Activated CD4-positive, alpha-beta T cell treated with anti-CD3 and anti-CD28 coated beads for 24 hours (primary cell): ENCODE measurements around the gene BMP7.

ENCODE experiments used
- DNase-seq, 2 donors: peaks; one replicate each; pipeline ENCODE4 v3.0.0-alpha.2; 2020; ENCODE audit warnings: low read depth in 2 of 2

The BMP7 gene

DNA sequence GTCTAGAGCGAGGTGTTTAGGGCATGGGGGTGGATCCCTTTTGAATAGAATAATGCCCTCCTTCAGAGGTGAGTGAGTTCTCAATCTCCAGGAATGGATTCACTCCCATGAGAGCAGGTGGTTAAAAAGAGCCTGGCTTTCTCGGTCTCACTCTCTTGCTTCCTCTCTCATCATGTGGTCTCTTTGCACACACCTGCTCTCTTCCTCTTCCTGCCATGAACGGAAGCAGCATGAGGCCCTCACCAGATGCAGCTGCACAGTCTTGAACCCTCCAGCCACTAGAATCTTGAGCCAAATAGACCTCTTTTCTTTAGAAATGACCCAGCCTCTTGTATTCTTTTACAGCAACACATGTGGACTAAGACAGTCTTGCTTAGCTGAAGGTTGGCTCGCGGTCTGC, 119.3 kb downstream of the BMP7 start:
- DNase-seq: no peak

DNA sequence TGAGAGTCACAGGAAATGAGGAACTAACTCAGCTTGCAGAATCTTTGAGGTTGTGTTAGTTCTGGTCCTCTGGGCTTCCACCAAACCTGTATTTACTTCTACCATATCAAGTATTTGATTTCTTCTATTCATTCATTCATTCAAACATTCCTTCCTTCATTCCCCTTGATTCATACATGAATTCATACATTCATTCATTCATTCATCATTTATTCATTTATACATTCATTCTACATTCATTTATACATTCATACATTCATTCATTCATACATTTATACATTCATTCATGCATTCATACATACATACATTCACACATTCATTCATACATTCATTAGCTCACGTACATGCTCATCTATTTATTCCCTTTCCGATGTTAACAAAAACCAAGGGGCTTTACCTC, 120.3 kb downstream of the BMP7 start:
- DNase-seq: no peak

DNA sequence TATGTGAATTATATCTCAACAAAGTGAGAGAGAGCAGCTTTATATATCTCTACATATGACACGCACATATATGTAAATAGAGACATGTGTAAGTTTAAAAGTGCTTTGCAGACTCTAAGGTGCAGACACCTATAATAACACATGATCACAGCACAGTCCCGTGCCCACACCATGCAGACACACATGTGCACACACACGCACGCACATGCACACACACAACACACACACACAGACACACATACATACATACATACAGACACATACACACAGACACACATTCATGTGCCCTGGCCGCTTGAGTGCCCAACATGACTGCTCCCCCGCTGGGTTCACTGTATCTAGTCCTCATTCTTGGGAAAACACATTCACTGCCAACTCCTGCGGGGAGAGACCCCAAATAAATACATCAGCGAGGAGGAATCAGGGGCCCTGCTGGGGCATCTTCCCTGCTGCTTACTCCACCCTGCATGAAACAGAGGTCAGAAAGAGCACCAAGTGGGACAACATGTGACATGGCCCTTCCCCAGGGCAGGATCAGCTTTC, 121.3 kb downstream of the BMP7 start:
- DNase-seq: no peak

DNA sequence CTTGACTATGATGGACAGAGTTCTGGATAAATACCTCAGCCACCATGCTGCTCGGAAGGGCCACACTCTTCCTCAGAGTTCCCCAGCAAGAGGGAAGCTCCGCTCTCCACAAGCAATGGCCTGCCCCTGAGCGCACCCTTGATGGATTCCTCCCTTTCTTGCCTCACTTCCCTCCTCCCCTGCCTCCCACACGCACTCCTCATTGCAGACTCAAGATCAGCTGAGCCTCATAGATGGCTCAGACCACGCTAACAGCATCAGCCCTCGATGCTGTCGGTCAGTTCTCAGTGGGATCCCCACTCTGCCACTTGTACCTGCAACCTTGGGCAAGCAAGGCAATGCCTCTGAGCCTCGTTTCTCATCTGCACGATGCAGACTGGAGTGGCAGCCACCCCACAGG, 123.3 kb downstream of the BMP7 start:
- DNase-seq: no peak

DNA sequence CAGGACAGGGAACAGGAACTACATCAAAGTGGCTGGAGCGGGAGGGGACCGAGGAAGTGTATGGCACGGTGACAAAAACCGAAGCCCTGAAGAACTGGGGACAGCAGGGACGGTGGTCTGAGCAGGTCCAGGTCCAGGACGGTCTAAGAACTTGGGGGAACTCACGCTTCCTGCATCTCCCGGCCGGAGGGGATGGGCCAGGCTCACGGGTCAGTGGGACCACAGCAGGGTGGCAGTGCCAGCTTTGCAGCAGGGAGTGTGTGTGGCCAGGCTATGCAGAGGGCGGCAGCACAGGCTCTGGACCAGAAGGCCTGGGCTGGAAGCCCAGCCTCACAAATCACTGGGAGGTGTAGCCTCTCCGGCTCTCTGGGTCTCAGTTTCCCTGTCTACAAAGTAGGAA, 123.8 kb downstream of the BMP7 start:
- no peak for DNase-seq

DNA sequence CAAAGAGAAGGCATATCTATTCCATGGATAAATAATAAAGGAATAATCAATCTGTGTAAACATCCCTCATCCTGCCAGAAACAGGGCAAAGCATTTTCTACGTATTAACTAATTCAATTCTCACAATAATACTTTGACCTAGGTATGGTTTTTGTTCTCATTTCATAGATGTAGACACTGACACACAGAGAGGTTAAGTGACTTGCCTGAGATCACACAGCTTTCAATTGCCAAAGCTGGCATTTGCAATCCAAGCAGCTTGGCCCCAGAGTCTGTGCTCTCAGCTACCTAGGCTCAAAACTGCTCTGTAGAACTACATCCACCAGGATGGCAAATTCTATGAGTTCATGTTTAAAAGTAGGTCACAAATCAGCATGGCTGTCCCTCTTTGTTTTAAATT, 124.9 kb downstream of the BMP7 start:
- no peak for DNase-seq

DNA sequence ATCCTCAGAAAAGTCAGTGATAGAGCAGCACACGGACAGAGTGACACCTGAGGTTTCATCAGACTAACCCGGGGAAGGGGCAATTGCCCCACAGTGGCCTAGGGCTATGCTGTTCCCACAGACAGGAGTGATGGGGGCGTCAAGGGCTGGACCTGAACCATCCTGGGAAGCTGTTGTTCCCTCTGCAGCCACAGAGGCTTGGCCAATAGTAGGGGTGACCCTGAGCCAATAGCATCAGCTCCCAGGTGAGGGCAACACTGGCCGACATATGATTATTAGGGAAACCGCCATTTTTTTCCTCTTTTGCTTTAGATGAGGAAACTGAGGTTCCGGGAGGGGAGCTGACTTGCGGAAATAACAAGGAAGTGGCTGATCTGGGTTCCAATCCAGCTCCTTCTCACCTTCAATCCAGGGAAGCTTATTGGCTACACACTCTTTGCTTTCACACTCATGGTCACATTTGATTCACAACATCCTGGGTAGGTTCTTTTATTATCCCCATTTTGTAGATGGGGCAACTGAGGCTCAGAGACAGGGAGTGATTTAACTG, 126.0 kb downstream of the BMP7 start:
- no peak for DNase-seq

DNA sequence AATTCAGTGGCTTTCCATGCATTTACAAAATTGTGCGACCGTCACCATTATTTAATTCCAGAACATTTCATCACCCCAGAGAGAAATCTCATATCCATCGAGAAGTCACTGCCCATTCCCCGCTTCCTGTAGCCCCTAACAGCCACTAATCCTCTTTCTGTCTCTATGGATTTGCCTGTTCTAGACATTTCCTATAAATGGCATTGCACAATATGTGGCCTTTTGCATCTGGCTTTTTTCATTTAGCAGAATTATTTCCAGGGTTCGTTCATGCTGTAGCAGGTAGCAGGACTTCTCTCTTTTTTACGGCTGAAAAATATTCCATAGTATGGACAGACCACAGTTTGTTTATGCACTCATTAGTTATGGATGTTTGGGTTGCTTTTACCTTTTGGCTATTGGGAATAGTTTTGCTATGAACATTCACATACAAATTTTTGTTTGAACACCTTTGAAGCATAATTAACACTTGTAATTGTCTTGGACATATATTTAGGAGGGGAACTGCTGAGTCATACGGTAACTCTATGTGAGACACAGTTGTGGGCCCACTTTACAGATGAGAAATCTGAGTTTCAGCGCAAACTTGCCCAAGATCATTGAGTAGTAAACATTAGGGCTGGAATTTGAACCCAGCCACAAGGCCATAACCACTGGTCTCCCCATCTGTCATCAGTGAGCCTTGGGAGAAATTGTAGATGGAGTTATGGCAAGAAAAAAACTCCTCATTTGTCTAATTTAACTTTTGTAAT, 126.9 kb downstream of the BMP7 start:
- DNase-seq: no peak

DNA sequence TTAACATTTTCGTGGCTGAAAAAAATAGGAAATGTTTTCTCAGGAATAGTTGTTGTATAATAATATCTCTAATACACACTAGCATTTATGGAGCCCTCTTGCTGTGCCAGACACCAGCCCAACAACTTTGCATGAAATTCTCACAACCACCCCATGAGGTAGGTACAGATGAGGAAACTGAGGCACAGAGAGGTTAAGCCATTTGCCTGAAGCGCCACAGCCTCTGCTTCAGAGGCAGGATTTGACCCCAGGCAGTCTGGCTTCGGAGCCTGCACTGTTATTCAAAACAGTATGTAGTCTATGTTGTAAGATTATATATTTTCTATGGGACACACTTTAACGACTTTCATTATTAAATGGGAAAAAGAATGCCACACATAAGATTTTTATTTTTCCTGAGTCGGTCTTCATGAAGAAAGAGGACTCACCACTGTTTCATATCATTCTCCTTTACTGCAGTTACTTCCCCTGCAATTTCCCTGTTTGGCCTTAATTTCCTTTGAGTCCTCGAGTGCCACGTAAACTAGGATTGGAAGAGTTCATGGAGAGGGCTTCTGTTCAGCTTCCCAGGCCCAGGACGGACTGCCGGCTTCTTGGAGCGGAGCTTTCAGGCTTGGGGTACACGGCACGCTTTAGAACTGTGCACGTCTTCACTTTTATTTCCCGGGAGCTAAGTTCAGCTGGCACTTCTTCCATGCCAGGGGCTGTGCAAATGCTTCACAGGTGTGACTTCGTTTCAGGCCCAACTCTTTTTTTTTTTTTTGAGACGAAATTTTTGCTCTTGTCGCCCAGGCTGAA, 128.0 kb downstream of the BMP7 start:
- DNase-seq: no peak

DNA sequence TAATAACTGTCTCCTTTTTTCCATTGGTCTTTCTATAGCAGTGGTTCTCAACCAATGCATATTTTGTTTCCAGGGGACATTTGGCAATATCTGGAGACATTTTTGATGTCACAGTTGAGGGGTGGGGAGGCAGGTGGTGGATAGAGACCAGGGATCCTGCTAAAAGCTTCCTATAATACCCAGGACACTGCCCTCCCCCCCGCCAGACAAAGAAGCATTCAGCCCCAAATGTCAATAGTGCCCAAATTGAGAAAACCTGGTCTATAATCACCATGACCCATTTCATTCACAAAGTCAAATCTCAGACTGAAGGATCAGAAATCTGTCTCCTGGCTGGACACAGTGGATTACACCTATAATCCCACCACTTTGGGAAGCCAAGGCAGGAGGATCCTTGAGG, 128.8 kb downstream of the BMP7 start:
- DNase-seq: no peak

DNA sequence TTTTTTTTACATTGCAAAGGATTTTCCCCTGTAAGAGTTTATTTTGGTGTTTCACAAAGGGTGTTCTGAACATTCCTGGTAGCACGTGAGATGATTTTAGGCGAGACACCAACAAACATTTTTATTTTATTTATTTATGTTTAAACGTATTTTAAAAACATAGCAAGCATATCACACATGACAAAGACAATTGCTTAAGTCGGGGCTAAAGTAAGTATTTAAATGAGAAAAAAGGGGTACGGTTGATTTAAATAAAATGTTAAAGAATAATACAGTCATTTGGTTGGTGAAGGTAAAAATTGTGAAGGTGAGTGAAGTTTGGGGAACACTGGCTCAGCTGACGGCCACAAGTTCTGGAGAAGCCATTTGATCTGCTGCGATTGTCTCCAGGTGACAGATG, 129.7 kb downstream of the BMP7 start:
- no peak for DNase-seq

DNA sequence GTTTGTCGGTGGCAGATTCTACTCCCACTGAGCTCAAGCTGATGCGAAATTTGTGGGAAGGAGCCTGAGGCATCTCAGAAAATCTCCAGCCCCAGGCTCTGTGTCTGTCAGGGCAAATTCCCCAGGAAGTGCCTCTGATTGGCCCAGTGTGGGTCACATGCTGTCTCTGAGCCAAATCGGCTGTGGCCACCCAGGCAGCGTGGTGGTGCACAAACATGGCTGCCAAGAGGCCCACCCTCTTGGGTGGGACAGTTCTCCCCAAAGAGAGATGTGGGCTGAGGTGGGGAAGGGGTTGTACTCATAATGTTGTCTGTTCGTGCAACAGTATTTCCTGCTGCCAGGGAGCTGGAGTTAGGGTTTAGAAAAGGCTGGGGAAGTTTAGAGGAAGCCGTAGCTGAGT, 130.6 kb downstream of the BMP7 start:
- no peak for DNase-seq

DNA sequence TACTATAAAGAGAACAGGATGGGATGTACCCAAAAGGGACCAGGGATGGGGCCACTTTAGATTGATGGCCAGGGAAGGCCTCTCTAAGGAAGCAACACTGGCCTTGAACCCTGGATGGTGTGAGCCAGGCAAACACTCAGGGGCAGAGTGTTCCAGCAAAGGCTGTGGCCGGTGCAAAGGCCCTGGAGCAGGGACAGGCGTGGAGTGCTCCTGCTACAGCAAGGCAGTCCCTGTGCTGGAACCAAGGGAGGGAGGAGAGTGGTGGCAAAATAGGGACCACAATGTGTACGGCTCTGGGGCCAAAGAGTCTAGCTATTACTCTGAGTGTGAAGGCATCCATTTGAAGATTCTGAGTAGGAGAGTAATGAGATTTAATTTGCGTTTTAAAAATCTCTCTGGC, 131.6 kb downstream of the BMP7 start:
- DNase-seq: no peak

DNA sequence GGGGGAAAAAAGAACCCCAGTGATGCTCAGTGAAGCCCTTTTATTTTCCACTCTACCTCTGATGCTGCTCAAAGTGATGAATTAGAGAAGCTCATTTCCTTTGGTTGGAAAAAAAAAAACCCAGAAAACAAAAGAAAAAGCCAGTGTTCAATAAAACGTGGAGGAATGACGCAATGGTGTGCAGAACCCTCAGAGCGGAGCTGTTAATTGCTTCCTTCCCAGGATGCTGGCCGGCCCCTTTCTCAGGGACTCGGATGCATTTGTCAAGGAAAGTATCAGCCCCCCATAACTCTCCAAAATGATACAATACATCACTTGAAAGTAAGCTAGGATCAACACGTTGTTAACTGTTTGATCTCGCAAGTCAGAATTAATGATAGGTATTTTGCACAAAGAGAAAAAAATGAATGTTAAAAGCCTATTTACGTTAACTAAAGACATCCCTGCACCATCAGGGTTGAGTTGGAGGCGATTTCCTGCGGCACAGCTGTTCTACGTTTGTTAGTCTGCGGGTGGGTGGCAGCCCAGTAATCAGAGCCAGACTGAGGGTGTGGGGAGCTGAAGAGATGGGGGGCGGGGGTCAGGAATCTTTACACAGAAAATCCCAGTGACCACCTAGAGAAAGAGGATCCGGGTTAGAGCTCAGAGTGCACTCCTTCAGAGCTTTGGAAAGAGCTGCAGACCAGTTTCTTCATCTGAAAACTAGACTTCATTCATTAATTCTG, 132.4 kb downstream of the BMP7 start:
- no peak for DNase-seq

DNA sequence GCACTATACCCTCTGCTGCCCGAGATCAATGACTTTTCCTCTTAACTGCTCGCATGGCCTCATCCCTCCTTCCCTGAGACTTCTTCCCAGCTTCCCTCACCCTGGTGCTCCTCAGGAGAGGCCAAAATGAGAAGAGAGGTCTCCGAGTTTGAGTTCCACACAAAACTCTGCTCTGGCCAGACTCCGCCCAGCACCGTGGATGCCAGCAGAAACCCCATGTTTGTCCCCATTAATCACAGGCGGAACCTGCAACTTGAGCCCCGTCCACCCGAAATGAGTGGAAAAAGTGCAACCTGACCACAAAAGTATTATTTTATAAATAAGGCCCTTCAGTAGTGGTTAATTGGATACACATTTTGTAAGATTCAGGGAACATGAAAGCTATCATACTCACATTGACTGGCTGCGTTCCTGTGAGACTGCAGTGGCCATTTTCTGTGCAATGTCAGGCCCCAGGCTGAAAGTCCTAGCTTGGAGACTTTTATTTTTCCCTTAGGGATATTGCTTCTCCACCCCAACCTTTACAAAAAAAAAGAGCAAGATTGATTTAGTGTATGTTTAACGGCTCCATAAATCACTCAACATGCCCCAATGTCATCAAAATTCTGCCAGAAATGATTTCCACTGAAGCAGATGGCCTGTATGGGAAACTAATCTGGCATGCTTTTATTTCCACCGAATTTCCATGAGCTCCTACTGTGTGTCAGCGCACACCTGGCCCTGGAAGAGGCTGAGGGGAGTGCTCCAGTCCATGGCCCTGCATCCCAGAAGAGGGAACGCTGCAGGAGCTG, 134.6 kb downstream of the BMP7 start:
- no peak for DNase-seq

DNA sequence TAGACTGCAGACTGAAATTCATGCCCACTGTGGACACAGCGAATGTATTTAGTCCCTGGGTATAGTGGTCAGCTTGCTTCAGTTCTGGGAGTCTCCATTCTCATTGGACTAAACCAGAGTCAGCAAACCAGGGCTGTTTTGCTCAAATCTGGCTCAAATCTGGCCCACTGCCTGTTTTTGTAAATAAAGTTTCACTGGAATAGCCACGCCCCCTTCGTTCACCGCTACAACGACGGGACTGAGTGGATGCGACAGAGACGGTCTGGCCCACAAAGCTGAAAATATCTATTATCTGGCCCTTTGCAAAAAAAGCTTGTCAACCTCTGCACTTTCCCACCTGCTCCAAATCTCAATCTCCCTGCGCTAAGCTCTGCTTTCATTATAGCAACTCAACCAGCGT, 135.4 kb downstream of the BMP7 start:
- DNase-seq: no peak

DNA sequence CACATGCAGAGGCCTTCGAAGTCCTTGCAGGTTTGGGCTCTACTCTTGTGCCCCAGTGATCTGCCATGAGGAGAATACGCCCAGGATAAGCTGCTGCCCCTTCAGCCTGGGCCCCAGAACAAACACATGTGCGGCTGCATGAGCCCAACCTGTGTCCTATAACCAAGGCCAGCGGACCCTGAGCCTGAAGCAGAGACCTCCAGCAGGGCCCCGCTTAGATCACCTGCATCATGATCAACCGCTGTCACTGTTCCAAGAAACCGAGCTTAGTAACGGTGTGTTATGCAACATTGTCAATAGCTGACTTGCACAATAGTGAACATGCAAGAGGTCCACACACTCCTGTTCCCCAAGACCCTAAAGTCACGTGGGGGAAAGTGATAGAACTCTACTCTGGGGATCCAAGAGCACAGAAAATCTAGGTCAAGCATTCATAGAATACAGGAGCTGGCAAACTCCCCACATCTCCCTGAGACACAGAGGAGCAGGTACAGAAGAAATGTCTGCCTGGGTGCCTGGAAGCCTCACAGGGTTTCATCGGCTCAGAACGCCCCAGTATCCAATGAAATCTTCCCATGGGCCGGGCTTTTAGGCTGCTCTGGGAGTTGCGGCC, 136.2 kb downstream of the BMP7 start:
- no peak for DNase-seq

DNA sequence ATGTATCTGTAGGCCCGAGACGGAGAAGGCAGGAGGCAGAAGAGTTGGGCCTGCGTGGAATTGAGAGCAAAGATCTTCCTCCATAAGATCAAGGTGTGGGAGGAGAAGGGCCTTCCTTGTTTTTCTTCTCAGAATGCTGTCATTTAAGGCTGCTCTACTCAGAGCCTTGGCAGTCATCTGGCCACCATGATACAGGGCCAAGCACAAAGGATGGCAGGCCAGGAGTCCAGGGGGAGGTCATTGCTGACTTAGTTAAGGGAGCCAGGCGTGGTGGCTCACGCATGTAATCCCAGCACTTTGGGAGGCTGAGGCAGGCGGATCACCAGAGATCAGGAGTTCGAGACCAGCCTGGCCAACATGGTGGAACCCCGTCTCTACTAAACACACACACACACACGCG, 137.1 kb downstream of the BMP7 start:
- no peak for DNase-seq

DNA sequence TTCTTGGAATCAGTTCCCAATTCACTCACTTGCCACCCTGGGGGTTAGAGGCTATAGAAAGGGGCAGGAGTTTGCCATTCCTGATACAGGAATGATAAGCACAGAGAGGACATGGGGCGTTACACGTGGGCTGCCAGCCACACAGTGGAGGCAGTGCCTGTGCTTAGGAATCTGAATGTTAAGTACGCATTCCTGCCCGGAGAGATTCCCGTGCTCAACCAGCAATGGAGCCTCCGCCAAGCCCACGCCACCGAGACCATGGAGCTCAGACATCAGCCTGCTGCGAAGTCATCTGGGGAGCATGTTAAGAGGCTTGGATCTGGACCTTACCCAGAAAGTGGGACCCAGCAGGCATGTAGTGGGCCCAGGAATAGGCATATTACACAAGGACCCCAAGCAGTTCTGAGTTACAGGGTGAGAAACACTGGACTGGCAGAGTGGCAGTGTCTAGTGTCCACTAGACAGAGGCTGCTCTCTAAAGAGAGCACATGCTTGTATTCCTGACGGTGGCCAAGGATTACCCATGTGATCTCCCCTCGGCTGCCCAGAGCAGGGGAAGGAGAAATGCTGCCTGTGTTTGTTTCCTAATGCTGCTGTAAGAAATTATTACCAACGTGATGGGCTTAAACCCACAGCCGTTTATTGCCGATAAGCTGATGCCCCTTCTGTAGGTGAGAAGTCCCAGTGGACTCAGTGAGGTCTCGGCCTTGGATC, 138.2 kb downstream of the BMP7 start:
- no peak for DNase-seq

DNA sequence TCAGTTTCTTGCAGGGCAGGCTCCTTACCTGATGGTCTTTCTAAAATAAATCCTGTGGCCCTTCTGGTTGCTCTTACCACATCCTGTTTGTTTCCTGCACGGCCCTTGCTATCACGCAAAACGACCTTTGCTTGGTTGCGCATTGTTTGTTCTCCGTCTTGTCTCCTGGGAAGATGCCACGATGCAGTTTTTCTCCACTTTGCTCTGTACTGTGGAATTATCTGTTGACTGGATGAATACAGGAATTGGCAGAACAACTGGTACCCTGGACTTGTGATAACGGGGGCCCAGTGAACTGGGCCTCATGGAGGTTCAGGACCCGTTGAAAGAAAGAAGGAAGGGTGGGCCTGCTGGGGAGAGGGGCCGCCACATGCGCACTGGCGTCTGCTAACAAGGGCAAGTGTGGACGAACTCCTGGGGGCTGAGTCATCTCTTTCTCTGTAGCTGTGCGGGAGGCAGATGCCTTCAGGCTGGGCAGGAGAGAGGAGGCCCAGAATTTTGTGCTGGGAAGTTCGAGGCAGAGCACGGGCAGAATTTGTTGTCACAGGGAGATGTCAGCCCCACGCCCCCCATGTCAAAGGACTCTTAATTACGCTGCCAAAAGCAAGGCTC, 139.9 kb downstream of the BMP7 start:
- no peak for DNase-seq
